Mucosa of stomach (tissue), 1 donor: ENCODE data around the gene ZNF438.
"Not testable (repeated sequence)": the region's sequence is repeated elsewhere in the genome, so short reads cannot be mapped to it uniquely, and the experiment has no call there.

Experiments used
- H3K27me3 ChIP-seq: one replicate; pipeline ENCODE4 v1.7.0; 2013; ENCODE audit warnings: mild to moderate bottlenecking, low read length; ENCODE audit not compliant: control insufficient read depth, insufficient read depth
- H3K36me3 ChIP-seq: one replicate; pipeline ENCODE4 v1.7.0; 2013; ENCODE audit warnings: low read length; ENCODE audit not compliant: control insufficient read depth, insufficient read depth
- H3K4me1 ChIP-seq: one replicate; pipeline ENCODE4 v1.7.0; 2013; ENCODE audit warnings: mild to moderate bottlenecking, low read length; ENCODE audit not compliant: control insufficient read depth, insufficient read depth
- H3K4me3 ChIP-seq: one replicate; pipeline ENCODE4 v1.7.0; 2013; ENCODE audit warnings: low read length
- H3K9ac ChIP-seq: one replicate; pipeline ENCODE4 v1.7.0; 2013; ENCODE audit warnings: mild to moderate bottlenecking, low read length, moderate library complexity
- H3K9me3 ChIP-seq: one replicate; pipeline ENCODE4 v1.7.0; 2013; ENCODE audit warnings: mild to moderate bottlenecking, low read length, moderate library complexity; ENCODE audit not compliant: control insufficient read depth
- donor health status: Pancreatic carcinoma.

The ZNF438 gene

GRCh38 chr10:31070025-31070424, 38.4 kb upstream of the ZNF438 start:
- Histone ChIP-seq H3K36me3 (no peaks in the 10 kb centered on the region), H3K27me3 (no peaks in the 10 kb centered on the region), H3K9me3 (no peaks in the 10 kb centered on the region), H3K9ac (no peak overlapping the region), H3K4me3 (no peak overlapping the region), H3K4me1 (no peaks in the 10 kb centered on the region)

GRCh38 chr10:31069411-31069810, 37.7 kb upstream of the ZNF438 start:
- Histone ChIP-seq H3K9me3 (no peaks in the 10 kb centered on the region), H3K27me3 (no peaks in the 10 kb centered on the region), H3K4me3 (no peak overlapping the region), H3K9ac (no peak overlapping the region), H3K36me3 (no peaks in the 10 kb centered on the region), H3K4me1 (peaks cover under 1% of the 10 kb centered on the region)

GRCh38 chr10:31064348-31064747, 32.7 kb upstream of the ZNF438 start:
- Histone ChIP-seq H3K9me3 (no peaks in the 10 kb centered on the region), H3K9ac (no peak overlapping the region), H3K27me3 (no peaks in the 10 kb centered on the region), H3K36me3 (no peaks in the 10 kb centered on the region), H3K4me3 (no peak overlapping the region), H3K4me1 (peaks cover 18% of the 10 kb centered on the region)

GRCh38 chr10:31063841-31064240, 32.2 kb upstream of the ZNF438 start:
- peaks cover 18% of the 10 kb centered on the region for H3K4me1 ChIP-seq
- H3K9ac ChIP-seq = no peak overlapping the region
- no peak overlapping the region for H3K4me3 ChIP-seq
- H3K36me3 ChIP-seq = no peaks in the 10 kb centered on the region
- no peaks in the 10 kb centered on the region for H3K9me3 ChIP-seq
- no peaks in the 10 kb centered on the region for H3K27me3 ChIP-seq

GRCh38 chr10:31062856-31063255, 31.2 kb upstream of the ZNF438 start:
- Histone ChIP-seq H3K4me1 (peaks cover 18% of the 10 kb centered on the region), H3K36me3 (no peaks in the 10 kb centered on the region), H3K9me3 (no peaks in the 10 kb centered on the region), H3K9ac (no peak overlapping the region), H3K27me3 (no peaks in the 10 kb centered on the region), H3K4me3 (peak overlapping the region; percentile 20)

- no peaks in the 10 kb centered on the region for H3K9me3 ChIP-seq
- H3K27me3 ChIP-seq = no peaks in the 10 kb centered on the region
- H3K9ac ChIP-seq = no peak overlapping the region
- H3K4me1 ChIP-seq = peaks cover 18% of the 10 kb centered on the region
- H3K36me3 ChIP-seq = no peaks in the 10 kb centered on the region
- H3K4me3 ChIP-seq = no peak overlapping the region
Measured at GRCh38 chr10:31061941-31062340, 30.3 kb upstream of the ZNF438 start.

- H3K9me3 ChIP-seq = no peaks in the 10 kb centered on the region
- H3K27me3 ChIP-seq = no peaks in the 10 kb centered on the region
- H3K36me3 ChIP-seq = no peaks in the 10 kb centered on the region
- no peak overlapping the region for H3K4me3 ChIP-seq
- H3K4me1 ChIP-seq = peaks cover 14% of the 10 kb centered on the region
- H3K9ac ChIP-seq = no peak overlapping the region
Measured at GRCh38 chr10:31058795-31059703, 27.4 kb upstream of the ZNF438 start.

- H3K9ac ChIP-seq, H3K4me1 ChIP-seq, H3K9me3 ChIP-seq, H3K36me3 ChIP-seq, H3K27me3 ChIP-seq, H3K4me3 ChIP-seq: not testable (repeated sequence)
Measured at GRCh38 chr10:31056678-31057077, 25.0 kb upstream of the ZNF438 start.

- H3K27me3 ChIP-seq = no peaks in the 10 kb centered on the region
- no peak overlapping the region for H3K4me3 ChIP-seq
- no peaks in the 10 kb centered on the region for H3K9me3 ChIP-seq
- no peak overlapping the region for H3K9ac ChIP-seq
- H3K36me3 ChIP-seq = no peaks in the 10 kb centered on the region
- peaks cover 4% of the 10 kb centered on the region for H3K4me1 ChIP-seq
Measured at GRCh38 chr10:31055573-31056251, 24.0 kb upstream of the ZNF438 start.

GRCh38 chr10:31051703-31052102, 20.0 kb upstream of the ZNF438 start:
- no peaks in the 10 kb centered on the region for H3K9me3 ChIP-seq
- H3K4me1 ChIP-seq = no peaks in the 10 kb centered on the region
- H3K36me3 ChIP-seq = no peaks in the 10 kb centered on the region
- no peaks in the 10 kb centered on the region for H3K27me3 ChIP-seq
- H3K4me3 ChIP-seq = no peak overlapping the region
- no peak overlapping the region for H3K9ac ChIP-seq

GRCh38 chr10:31042670-31043069, 11.0 kb upstream of the ZNF438 start:
- H3K9ac ChIP-seq = no peak overlapping the region
- no peaks in the 10 kb centered on the region for H3K4me1 ChIP-seq
- no peak overlapping the region for H3K4me3 ChIP-seq
- H3K36me3 ChIP-seq = no peaks in the 10 kb centered on the region
- H3K9me3 ChIP-seq = no peaks in the 10 kb centered on the region
- H3K27me3 ChIP-seq = no peaks in the 10 kb centered on the region

- no peaks in the 10 kb centered on the region for H3K9me3 ChIP-seq
- no peaks in the 10 kb centered on the region for H3K36me3 ChIP-seq
- no peaks in the 10 kb centered on the region for H3K4me1 ChIP-seq
- H3K27me3 ChIP-seq = no peaks in the 10 kb centered on the region
- no peak overlapping the region for H3K9ac ChIP-seq
- H3K4me3 ChIP-seq = no peak overlapping the region
Measured at GRCh38 chr10:31041011-31041410, 9.3 kb upstream of the ZNF438 start.
